ENCODE results near the gene OR6B2.

DNA sequence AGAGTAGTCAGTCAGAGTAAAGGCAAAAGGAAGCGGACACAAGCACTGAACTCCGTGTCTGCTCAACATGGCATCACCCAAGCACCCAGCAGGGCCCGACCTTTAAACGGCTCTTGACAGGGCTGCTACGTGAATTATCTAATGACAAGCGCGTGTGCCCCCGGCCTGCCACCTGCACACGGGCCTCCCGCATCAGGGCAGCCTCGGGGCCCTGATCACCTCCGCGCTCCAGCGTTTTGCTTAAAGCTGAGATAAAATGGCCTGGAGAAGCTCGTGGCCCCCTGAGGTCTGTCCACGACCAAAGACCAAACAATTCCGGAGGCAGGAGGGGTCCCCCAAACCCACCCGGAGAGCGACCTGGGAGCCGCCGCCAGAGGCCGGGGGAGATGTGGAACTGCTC lies 5.5 kb downstream of the OR6B2 start:
- TF ChIP-seq CTCF (IDR thresholded peaks at IDR 0.05 in 8 of 11, conservative IDR thresholded peaks at IDR 0.05 in 3 of 11) (no peak), POLR2AphosphoS5 (IDR thresholded peaks at IDR 0.05) (no peak)

Measured in spleen (tissue), 7 donors.